NCI-H82 treated with DMSO at 0.1 percent for 48 hours (cell line): Measurements from ENCODE around the gene GRAMD1B.
A peak's percentile ranks its signal among the peaks of the same experiment; 100 is the strongest.
"Not testable (repeated sequence)": the region's sequence is repeated elsewhere in the genome, so short reads cannot be mapped to it uniquely, and the experiment has no call there.

Experiments
- DNase-seq: peaks from one replicate; lab custom pipeline; 2025; ENCODE audit not compliant: unreplicated experiment; lab: John Stamatoyannopoulos, UW

Gene GRAMD1B

GRCh38 chr11:123507043-123507442 is 77.0 kb downstream of the GRAMD1B start:
- DNase-seq, result no peak

- DNase-seq, result peak; percentile 11
Measured at GRCh38 chr11:123509737-123510578, 79.9 kb downstream of the GRAMD1B start.

GRCh38 chr11:123510579-123510905 is 80.5 kb downstream of the GRAMD1B start:
- DNase-seq, result no peak

- DNase-seq, result peak; percentile 93
Measured at GRCh38 chr11:123511037-123511870, 81.2 kb downstream of the GRAMD1B start.

- DNase-seq, result not testable (repeated sequence)
Measured at GRCh38 chr11:123513309-123513708, 83.2 kb downstream of the GRAMD1B start.

- DNase-seq, result no peak
Measured at GRCh38 chr11:123516238-123516637, 86.2 kb downstream of the GRAMD1B start.

GRCh38 chr11:123517559-123518364 is 87.7 kb downstream of the GRAMD1B start:
- DNase-seq, result no peak

GRCh38 chr11:123518496-123519054 is 88.5 kb downstream of the GRAMD1B start:
- DNase-seq, result no peak

- DNase-seq, result no peak
Measured at GRCh38 chr11:123519055-123519796, 89.2 kb downstream of the GRAMD1B start.

- DNase-seq, result no peak
Measured at GRCh38 chr11:123519797-123520193, 89.7 kb downstream of the GRAMD1B start.

- not testable (repeated sequence) for DNase-seq
Measured at GRCh38 chr11:123520476-123520875, 90.4 kb downstream of the GRAMD1B start.

- DNase-seq, result no peak
Measured at GRCh38 chr11:123521001-123521400, 90.9 kb downstream of the GRAMD1B start.

- no peak for DNase-seq
Measured at GRCh38 chr11:123521930-123522329, 91.9 kb downstream of the GRAMD1B start.

- DNase-seq, result no peak
Measured at GRCh38 chr11:123523539-123523938, 93.5 kb downstream of the GRAMD1B start.

- DNase-seq, result no peak
Measured at GRCh38 chr11:123525097-123525496, 95.0 kb downstream of the GRAMD1B start.

- DNase-seq, result no peak
Measured at GRCh38 chr11:123525511-123525918, 95.4 kb downstream of the GRAMD1B start.

- DNase-seq, result no peak
Measured at GRCh38 chr11:123526027-123526805, 96.1 kb downstream of the GRAMD1B start.

- DNase-seq, result no peak
Measured at GRCh38 chr11:123526918-123527317, 96.8 kb downstream of the GRAMD1B start.

GRCh38 chr11:123527526-123527925 is 97.5 kb downstream of the GRAMD1B start:
- DNase-seq, result no peak
